NT2/D1 (cell line): ENCODE measurements around the gene KCNK7.

ENCODE experiments used
- DNase-seq: peaks from one replicate; pipeline ENCODE4 v3.0.0-alpha.2; 2011; ENCODE audit warnings: low read depth, low spot score
- H3K27me3 ChIP-seq: 2 replicates; pipeline ENCODE4 v1.6.0; 2011; ENCODE audit warnings: mild to moderate bottlenecking; ENCODE audit not compliant: insufficient read length, insufficient read depth
- H3K36me3 ChIP-seq: 2 replicates; pipeline ENCODE4 v1.6.1; 2011; ENCODE audit warnings: mild to moderate bottlenecking, low read length, mixed read lengths; ENCODE audit not compliant: insufficient read depth, insufficient read length
- H3K4me1 ChIP-seq: 2 replicates; pipeline ENCODE4 v1.5.1; 2011; ENCODE audit not compliant: insufficient read depth, insufficient read length
- H3K4me3 ChIP-seq: 2 replicates; pipeline ENCODE4 v1.5.1; 2011; ENCODE audit warnings: low read depth; ENCODE audit not compliant: insufficient read length
- H3K9ac ChIP-seq: 2 replicates; pipeline ENCODE4 v1.6.0; 2011; ENCODE audit warnings: low read depth; ENCODE audit not compliant: insufficient read length
- H3K9me3 ChIP-seq: 2 replicates; pipeline ENCODE4 v1.5.1; 2011; ENCODE audit warnings: mild to moderate bottlenecking, low read length; ENCODE audit not compliant: insufficient read depth
- SUZ12 ChIP-seq: IDR thresholded peaks from 2 replicates; pipeline ENCODE4 v1.6.1; 2011; ENCODE audit not compliant: insufficient read length, insufficient read depth; ENCODE audit errors: extremely low read depth
- YY1 ChIP-seq: IDR thresholded peaks from 2 replicates; pipeline ENCODE4 v1.6.1; 2011; ENCODE audit not compliant: insufficient read length, insufficient read depth
- ZNF274 ChIP-seq: IDR thresholded peaks from 2 replicates; pipeline ENCODE4 v1.6.1; 2011; ENCODE audit warnings: mild to moderate bottlenecking, low read depth, low read length

Gene KCNK7

DNA sequence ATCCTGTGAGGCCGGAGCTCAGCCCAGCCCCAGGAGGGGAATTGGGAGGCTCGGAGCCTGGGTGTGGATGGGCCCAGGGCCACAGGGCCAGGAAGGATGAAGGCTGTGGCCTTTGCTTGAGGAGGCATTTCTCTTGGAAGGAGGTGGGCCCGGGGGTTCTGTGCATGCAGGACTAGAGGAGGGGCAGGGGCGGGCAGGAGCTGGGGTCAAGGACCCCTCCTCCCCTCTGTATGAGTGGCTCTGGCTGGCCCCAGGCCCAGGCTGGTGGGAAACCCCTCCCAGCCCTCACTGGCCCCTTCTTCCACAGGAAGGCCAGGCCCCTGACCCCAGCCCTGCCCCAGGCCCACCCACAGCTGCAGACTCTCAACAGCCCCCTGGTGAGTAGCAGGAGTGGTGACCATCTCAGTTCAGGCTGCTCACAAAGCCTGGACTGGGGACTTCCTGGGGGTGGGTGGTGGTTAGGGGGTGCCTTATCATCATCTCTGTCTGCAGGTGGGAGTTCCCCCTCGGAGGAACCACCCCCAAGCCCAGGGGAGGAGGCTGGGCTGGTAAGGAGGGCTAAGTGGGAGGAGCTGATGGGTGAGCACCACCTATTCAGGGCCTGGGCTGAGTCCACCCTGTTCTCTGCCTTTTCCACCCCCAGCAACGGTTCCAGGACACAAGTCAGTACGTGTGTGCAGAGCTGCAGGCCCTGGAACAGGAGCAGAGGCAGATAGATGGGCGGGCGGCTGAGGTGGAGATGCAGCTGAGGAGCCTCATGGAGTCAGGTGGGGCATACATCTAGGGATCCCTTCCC, 6.0 kb downstream of the KCNK7 start:
- DNase-seq: no peak
- Histone ChIP-seq H3K4me1 (peaks cover 42% of the 10 kb centered on the region), H3K27me3 (peaks cover 5% of the 10 kb centered on the region), H3K9ac (peak overlapping the region; percentile 51), H3K4me3 (no peak overlapping the region), H3K36me3 (peaks cover 22% of the 10 kb centered on the region), H3K9me3 (no peaks in the 10 kb centered on the region)
- TF ChIP-seq SUZ12 (no peak), ZNF274 (no peak), YY1 (no peak)

GRCh38 chr11:65588199-65589054, 7.2 kb downstream of the KCNK7 start:
- no peaks in the 10 kb centered on the region for H3K9me3 ChIP-seq
- H3K9ac ChIP-seq: peak overlapping the region; percentile 23
- DNase-seq: peak; percentile 48
- TF ChIP-seq ZNF274 (no peak), YY1 (no peak), SUZ12 (no peak)
- H3K4me3 ChIP-seq: no peak overlapping the region
- H3K36me3 ChIP-seq: peaks cover 30% of the 10 kb centered on the region
- peaks cover 40% of the 10 kb centered on the region for H3K4me1 ChIP-seq
- H3K27me3 ChIP-seq: peaks cover 5% of the 10 kb centered on the region

- no peaks in the 10 kb centered on the region for H3K9me3 ChIP-seq
- peaks cover 34% of the 10 kb centered on the region for H3K36me3 ChIP-seq
- H3K27me3 ChIP-seq: no peaks in the 10 kb centered on the region
- H3K9ac ChIP-seq: peak overlapping the region; percentile 75
- H3K4me3 ChIP-seq: no peak overlapping the region
- H3K4me1 ChIP-seq: peaks cover 30% of the 10 kb centered on the region
- no peak for TF ChIP-seq SUZ12
- DNase-seq: peak; percentile 64
Observed at GRCh38 chr11:65586676-65587075, 8.9 kb downstream of the KCNK7 start.

- Histone ChIP-seq H3K36me3 (peaks cover 38% of the 10 kb centered on the region), H3K9ac (peak overlapping the region; percentile 75), H3K27me3 (no peaks in the 10 kb centered on the region), H3K9me3 (no peaks in the 10 kb centered on the region), H3K4me1 (peaks cover 28% of the 10 kb centered on the region), H3K4me3 (no peak overlapping the region)
- DNase-seq: no peak
- no peak for TF ChIP-seq ZNF274
- no peak for TF ChIP-seq YY1
- no peak for TF ChIP-seq SUZ12
Observed at GRCh38 chr11:65586247-65586630, 9.4 kb downstream of the KCNK7 start.

DNA sequence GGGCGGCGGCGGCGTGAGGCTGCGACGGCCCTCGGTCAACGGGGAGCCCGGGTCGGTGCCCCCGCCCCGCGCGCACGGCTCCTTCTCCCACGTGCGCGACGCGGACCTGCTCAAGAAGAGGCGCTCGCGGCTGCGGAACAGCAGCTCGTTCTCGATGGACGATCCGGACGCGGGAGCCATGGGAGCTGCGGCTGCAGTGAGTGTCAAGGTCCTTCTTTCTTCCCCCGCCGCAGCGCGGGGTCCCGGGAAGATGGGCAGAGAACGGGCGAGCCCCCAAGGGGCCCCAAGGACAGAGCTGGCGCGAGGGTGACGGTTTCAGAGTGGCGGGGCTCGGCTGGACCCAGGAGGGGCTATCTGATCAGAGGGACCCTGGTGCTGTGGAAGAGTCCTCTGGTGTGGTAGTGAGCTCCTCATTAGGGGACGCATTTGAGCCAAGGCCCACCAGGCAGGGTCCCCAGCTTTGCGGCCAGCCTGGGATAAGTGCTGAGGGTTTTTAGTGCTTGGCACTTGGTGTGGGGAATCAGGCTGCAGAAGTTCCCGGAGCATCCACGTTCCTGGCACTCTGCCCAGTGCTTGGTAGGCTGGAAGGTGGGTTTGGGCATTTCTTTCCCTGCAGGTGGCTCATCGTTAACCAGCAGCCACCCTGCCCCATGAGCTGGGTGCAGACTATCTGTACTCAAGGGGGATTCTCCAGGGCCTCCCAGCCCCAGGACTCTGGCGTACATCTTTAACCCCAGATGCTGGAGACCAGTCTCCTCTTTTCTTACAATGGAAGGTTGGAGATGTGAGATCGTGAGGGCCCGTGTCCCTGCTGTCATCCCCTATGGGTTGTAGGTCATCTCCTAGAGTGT, 10.0 kb downstream of the KCNK7 start:
- no peaks in the 10 kb centered on the region for H3K27me3 ChIP-seq
- no peak for TF ChIP-seq SUZ12
- no peak for TF ChIP-seq YY1
- TF ChIP-seq ZNF274: no peak

GRCh38 chr11:65584723-65585171, 10.9 kb downstream of the KCNK7 start:
- no peaks in the 10 kb centered on the region for H3K9me3 ChIP-seq
- H3K4me1 ChIP-seq: peaks cover 23% of the 10 kb centered on the region
- H3K4me3 ChIP-seq: no peak overlapping the region
- TF ChIP-seq ZNF274: no peak
- TF ChIP-seq SUZ12: no peak
- TF ChIP-seq YY1: no peak
- H3K27me3 ChIP-seq: no peaks in the 10 kb centered on the region
- peaks cover 44% of the 10 kb centered on the region for H3K36me3 ChIP-seq
- no peak for DNase-seq
- no peak overlapping the region for H3K9ac ChIP-seq

More for the DNA sequence above, 10.0 kb downstream of the KCNK7 start:
- DNase-seq: no peak
- Histone ChIP-seq H3K4me1 (peaks cover 27% of the 10 kb centered on the region), H3K9ac (peak overlapping the region; percentile 33), H3K36me3 (peaks cover 43% of the 10 kb centered on the region), H3K9me3 (no peaks in the 10 kb centered on the region), H3K4me3 (no peak overlapping the region)
